ENCODE data around the gene UBE2C. TPM values are rescaled to one million over a fixed set of nuclear protein-coding genes. Genes with fewer than 3 reads are reported as not detected.

UBE2C gene
- total and polyA plus RNA-seq, 2 donors (not counting 1 experiment from before 2014, with no cell fraction given), result 0.54 to 2.4 TPM

DNA sequence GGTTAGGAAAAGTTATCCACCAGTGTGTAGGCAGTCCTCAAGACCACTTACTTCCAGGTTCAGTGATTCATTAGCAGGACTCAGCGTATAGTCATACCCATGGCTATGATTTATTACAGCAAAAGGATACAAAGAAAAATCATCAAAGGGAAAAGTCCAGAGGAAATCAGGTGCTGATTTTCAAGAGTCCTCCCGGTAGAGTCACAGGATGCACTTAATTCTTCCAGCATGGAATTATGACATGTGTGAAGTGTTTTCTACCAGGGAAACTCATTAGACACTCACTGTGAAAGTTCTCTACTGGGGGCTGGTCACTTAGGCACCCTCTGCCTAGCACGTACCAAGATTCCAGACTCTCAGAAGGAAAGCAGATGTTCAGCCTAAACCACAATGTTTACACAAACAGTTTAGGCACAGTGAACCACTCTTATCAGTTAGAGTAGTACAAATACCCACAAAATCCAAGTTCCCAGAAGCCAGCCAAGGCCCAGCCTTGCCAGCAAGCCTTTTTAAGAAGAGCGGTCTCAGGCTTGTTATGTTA, 31.0 kb upstream of the UBE2C start:
- DNase-seq (no peak), ATAC-seq (ENCODE audit: low read depth) (no peak)
- peaks cover 8% of the 10 kb centered on the region for H3K4me1 Mint-ChIP-seq
- no peaks in the 10 kb centered on the region for H3K36me3 ChIP-seq (replicated peaks in 1 of 2; ENCODE audit: control extremely low read depth in 1 of 2, control insufficient read depth in 1 of 2, extremely low read depth in 1 of 2, insufficient read depth in 2 of 2, low read length in 1 of 2)
- WGBS (ENCODE audit: insufficient coverage), result 100% methylated on average over 2 of the region's 4 CpGs
- intact Hi-C loops (cut with micrococcal nuclease), result no loop called here
- POLR2A ChIA-PET, result no interaction called here
- no peak overlapping the region for H3K4me3 Mint-ChIP-seq
- no peaks in the 10 kb centered on the region for H4K20me1 ChIP-seq (ENCODE audit: control insufficient read depth, insufficient read depth, low read length, poor library complexity, severe bottlenecking)
- no peak overlapping the region for H3K4me3 ChIP-seq (ENCODE audit: control extremely low read depth in 1 of 5, extremely low read depth in 1 of 5, insufficient read depth in 1 of 5, low read depth in 2 of 5, low read length in 4 of 5)
- peaks cover 0 to 8% (median 0%) of the 10 kb centered on the region in 4 experiments for H3K27me3 ChIP-seq (replicated peaks in 1 of 4; ENCODE audit: control extremely low read depth in 1 of 4, control insufficient read depth in 3 of 4, insufficient read depth in 4 of 4, low read length in 3 of 4)
- CTCF ChIA-PET, result interaction anchor here (0.7 to 2.7 kb wide), 2 partner anchors 11 to 293 kb away, joined by 3 to 19 read pairs; no protein-coding TSS in a partner anchor
- no peak for TF ChIP-seq EZH2 (IDR thresholded peaks at IDR 0.05; ENCODE audit: borderline replicate concordance, insufficient read depth, low read depth, low read length, poor library complexity, severe bottlenecking)
- TF ChIP-seq, protein P1, sequence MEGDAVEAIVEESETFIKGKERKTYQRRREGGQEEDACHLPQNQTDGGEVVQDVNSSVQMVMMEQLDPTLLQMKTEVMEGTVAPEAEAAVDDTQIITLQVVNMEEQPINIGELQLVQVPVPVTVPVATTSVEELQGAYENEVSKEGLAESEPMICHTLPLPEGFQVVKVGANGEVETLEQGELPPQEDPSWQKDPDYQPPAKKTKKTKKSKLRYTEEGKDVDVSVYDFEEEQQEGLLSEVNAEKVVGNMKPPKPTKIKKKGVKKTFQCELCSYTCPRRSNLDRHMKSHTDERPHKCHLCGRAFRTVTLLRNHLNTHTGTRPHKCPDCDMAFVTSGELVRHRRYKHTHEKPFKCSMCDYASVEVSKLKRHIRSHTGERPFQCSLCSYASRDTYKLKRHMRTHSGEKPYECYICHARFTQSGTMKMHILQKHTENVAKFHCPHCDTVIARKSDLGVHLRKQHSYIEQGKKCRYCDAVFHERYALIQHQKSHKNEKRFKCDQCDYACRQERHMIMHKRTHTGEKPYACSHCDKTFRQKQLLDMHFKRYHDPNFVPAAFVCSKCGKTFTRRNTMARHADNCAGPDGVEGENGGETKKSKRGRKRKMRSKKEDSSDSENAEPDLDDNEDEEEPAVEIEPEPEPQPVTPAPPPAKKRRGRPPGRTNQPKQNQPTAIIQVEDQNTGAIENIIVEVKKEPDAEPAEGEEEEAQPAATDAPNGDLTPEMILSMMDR (IDR thresholded peaks at IDR 0.05), result no peak
- H3K27ac ChIP-seq (ENCODE audit: low read length in 2 of 2), result no peak overlapping the region
- H3K9me3 Mint-ChIP-seq (ENCODE audit: insufficient read depth), result no peaks in the 10 kb centered on the region
- peaks cover 16% of the 10 kb centered on the region for H3K27me3 Mint-ChIP-seq
- H3K4me2 ChIP-seq (replicated peaks; ENCODE audit: low read depth, low read length, poor library complexity, severe bottlenecking), result no peak overlapping the region
- no peaks in the 10 kb centered on the region for H3K79me2 ChIP-seq (ENCODE audit: control insufficient read depth, insufficient read depth, low read length)
- H3K9me3 ChIP-seq (ENCODE audit: control extremely low read depth in 1 of 3, control insufficient read depth in 2 of 3, insufficient read depth in 1 of 3, low read length in 2 of 3), result no peaks in the 10 kb centered on the region
- H2AFZ ChIP-seq (ENCODE audit: insufficient read depth, low read depth, low read length, poor library complexity, severe bottlenecking), result no peak overlapping the region
- H3K27ac Mint-ChIP-seq, result no peak overlapping the region
- H3K9ac ChIP-seq (ENCODE audit: low read length), result no peak overlapping the region
- peaks cover 5 to 10% of the 10 kb centered on the region in 2 donors for H3K4me1 ChIP-seq (ENCODE audit: control insufficient read depth in 2 of 2, insufficient read depth in 2 of 2, low read length in 2 of 2)

DNA sequence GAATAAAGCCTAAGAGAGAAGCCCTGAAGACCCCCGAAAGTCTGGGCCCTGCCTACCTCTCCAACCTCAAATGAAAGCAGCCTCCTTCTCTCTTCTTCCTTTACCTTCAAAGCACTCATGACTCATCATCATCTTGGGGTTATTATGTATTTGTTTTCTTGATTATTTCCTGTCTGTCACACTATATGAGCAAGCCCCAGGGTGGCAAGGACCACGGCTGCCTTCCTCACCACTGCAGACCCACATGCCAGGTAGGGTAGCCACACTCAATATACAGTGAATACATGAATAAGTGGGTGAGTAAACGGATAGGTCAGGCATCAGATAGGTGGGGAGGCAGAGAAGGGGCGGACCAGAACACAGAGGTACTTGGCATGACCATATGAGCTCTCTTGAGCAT, 29.6 kb upstream of the UBE2C start:
- no peak for ATAC-seq (ENCODE audit: low read depth)

More for the DNA sequence above, 29.6 kb upstream of the UBE2C start:
- CTCF ChIA-PET, result no interaction called here
- TF ChIP-seq, protein P1 (IDR thresholded peaks at IDR 0.05), result no peak
- no peak for TF ChIP-seq EZH2 (IDR thresholded peaks at IDR 0.05; ENCODE audit: borderline replicate concordance, insufficient read depth, low read depth, low read length, poor library complexity, severe bottlenecking)
- H3K4me1 Mint-ChIP-seq, result peaks cover 8% of the 10 kb centered on the region
- no peaks in the 10 kb centered on the region for H3K79me2 ChIP-seq (ENCODE audit: control insufficient read depth, insufficient read depth, low read length)
- no peak overlapping the region for H3K4me3 ChIP-seq (ENCODE audit: control extremely low read depth in 1 of 5, extremely low read depth in 1 of 5, insufficient read depth in 1 of 5, low read depth in 2 of 5, low read length in 4 of 5)
- no peaks in the 10 kb centered on the region for H3K36me3 ChIP-seq (replicated peaks in 1 of 2; ENCODE audit: control extremely low read depth in 1 of 2, control insufficient read depth in 1 of 2, extremely low read depth in 1 of 2, insufficient read depth in 2 of 2, low read length in 1 of 2)
- DNase-seq, result no peak
- intact Hi-C loops (cut with micrococcal nuclease), result no loop called here
- H3K27me3 Mint-ChIP-seq, result peaks cover 14% of the 10 kb centered on the region
- no peak overlapping the region for H3K27ac ChIP-seq (ENCODE audit: low read length in 2 of 2)
- H3K27ac Mint-ChIP-seq, result no peak overlapping the region
- H3K4me2 ChIP-seq (replicated peaks; ENCODE audit: low read depth, low read length, poor library complexity, severe bottlenecking), result no peak overlapping the region
- POLR2A ChIA-PET, result no interaction called here
- H3K9me3 ChIP-seq (ENCODE audit: control extremely low read depth in 1 of 3, control insufficient read depth in 2 of 3, insufficient read depth in 1 of 3, low read length in 2 of 3), result no peaks in the 10 kb centered on the region
- H3K9me3 Mint-ChIP-seq (ENCODE audit: insufficient read depth), result no peaks in the 10 kb centered on the region
- H4K20me1 ChIP-seq (ENCODE audit: control insufficient read depth, insufficient read depth, low read length, poor library complexity, severe bottlenecking), result no peaks in the 10 kb centered on the region
- 100% methylated on average over 2 of the region's 4 CpGs for WGBS (ENCODE audit: insufficient coverage)
- H3K27me3 ChIP-seq (replicated peaks in 1 of 4; ENCODE audit: control extremely low read depth in 1 of 4, control insufficient read depth in 3 of 4, insufficient read depth in 4 of 4, low read length in 3 of 4), result peaks cover 0 to 6% (median 0%) of the 10 kb centered on the region in 4 experiments
- H3K4me3 Mint-ChIP-seq, result no peak overlapping the region
- H2AFZ ChIP-seq (ENCODE audit: insufficient read depth, low read depth, low read length, poor library complexity, severe bottlenecking), result no peak overlapping the region
- peaks cover 5 to 10% of the 10 kb centered on the region in 2 donors for H3K4me1 ChIP-seq (ENCODE audit: control insufficient read depth in 2 of 2, insufficient read depth in 2 of 2, low read length in 2 of 2)
- no peak overlapping the region for H3K9ac ChIP-seq (ENCODE audit: low read length)
